Measurements from ENCODE around the gene GON4L. TPM values are rescaled to one million over a fixed set of nuclear protein-coding genes. Genes with fewer than 3 reads are reported as not detected.

GON4L gene
- total and polyA plus RNA-seq, 2 of the 4 experiments (the other 2 are of a cell fraction), result 21.2 to 30.3 TPM

DNA sequence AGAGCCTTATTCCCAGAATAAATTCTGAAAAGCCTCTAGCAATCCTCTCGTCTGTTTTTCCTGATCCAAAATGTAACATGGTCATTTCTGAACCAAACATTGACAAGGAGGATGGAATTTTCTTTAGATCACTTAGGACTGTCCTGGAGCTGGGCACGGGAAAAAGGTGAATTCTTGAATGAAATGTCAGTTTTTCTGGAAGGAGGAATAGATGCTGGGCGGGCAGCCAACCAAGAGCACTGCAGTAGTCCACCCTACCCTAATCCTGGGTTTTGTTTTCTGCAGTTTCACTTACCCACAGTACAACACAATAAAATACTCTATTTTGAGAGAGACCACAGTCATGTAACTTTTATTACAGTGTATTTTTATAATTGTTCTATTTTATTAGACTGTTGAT lies 33.2 kb upstream of the GON4L start:
- Histone ChIP-seq H3K27me3 (ENCODE audit: control insufficient read depth, insufficient read depth, low read length) (no peaks in the 10 kb centered on the region), H3K56ac (ENCODE audit: extremely low read depth, insufficient read depth, low read length) (no peak overlapping the region), H3K36me3 (ENCODE audit: control insufficient read depth, insufficient read depth, low read length) (peaks cover under 1% of the 10 kb centered on the region; the same call in 1 of the 2 replicates), H3K23ac (ENCODE audit: low read depth, low read length) (no peak overlapping the region), H2BK5ac (ENCODE audit: low read depth, low read length, poor library complexity, severe bottlenecking) (peak overlapping the region; percentile 93), H4K20me1 (ENCODE audit: insufficient read depth, low read length) (no peaks in the 10 kb centered on the region; the same call in 1 of the 2 replicates), H4K8ac (ENCODE audit: low read depth in 2 of 2, low read length in 2 of 2) (peak overlapping the region in 1 of 2 experiments; percentile 41; a peak in 2 of 4 replicates), H2AK9ac (replicated peaks; ENCODE audit: low read depth, low read length, poor library complexity) (no peak overlapping the region), H3K4me3 (ENCODE audit: insufficient read depth, low read depth, low read length) (no peak overlapping the region), H2AK5ac (ENCODE audit: low read depth, low read length) (peak overlapping the region; percentile 82; the same call in 1 of the 2 replicates), H3K4me2 (ENCODE audit: low read depth, low read length) (no peak overlapping the region), H3K9me1 (ENCODE audit: insufficient read depth, low read length) (peaks cover 6% of the 10 kb centered on the region), H3K9me3 (ENCODE audit: control insufficient read depth, insufficient read depth, low read length) (no peaks in the 10 kb centered on the region), H3K4me1 (ENCODE audit: control insufficient read depth, insufficient read depth, low read length) (peaks cover 19% of the 10 kb centered on the region), H3K18ac (ENCODE audit: low read depth, low read length) (peak overlapping the region; percentile 48; the same call in 1 of the 2 replicates), H3K14ac (replicated peaks; ENCODE audit: low read depth, low read length) (peak overlapping the region; percentile 48; the same call in 1 of the 2 replicates), H3K79me1 (ENCODE audit: low read depth in 1 of 2, low read length in 2 of 2) (peaks cover 0 to 9% of the 10 kb centered on the region in 2 experiments; a peak in 2 of 4 replicates), H4K91ac (ENCODE audit: insufficient read depth, low read depth, low read length) (peak overlapping the region; percentile 60; the same call in 1 of the 2 replicates), H3K9ac (ENCODE audit: low read depth, low read length) (no peak overlapping the region), H2BK20ac (ENCODE audit: low read depth, low read length) (peak overlapping the region; percentile 53; the same call in 1 of the 2 replicates), H2BK15ac (ENCODE audit: low read depth, low read length) (peak overlapping the region; percentile 36; the same call in 1 of the 3 replicates), H3K4ac (ENCODE audit: low read depth, low read length) (peak overlapping the region; percentile 51; the same call in 1 of the 2 replicates), H2BK120ac (ENCODE audit: low read depth, low read length) (peak overlapping the region; percentile 63; the same call in 1 of the 2 replicates), H2AFZ (replicated peaks; ENCODE audit: low read length, poor library complexity) (no peak overlapping the region), H4K5ac (ENCODE audit: low read depth, low read length) (0 out of 2 replicates have a peak overlapping the region, but pooled peaks have one; percentile 38), H3K27ac (ENCODE audit: insufficient read depth, low read length) (peak overlapping the region; percentile 48; the same call in 1 of the 2 replicates)
- CTCF ChIA-PET, result interaction anchor here (0.7 kb wide), 1 partner anchor 29 kb away, joined by 3 read pairs; no protein-coding TSS in a partner anchor
- BruUV-seq (replicated peaks), result no TSS peak
- no peak for DNase-seq
- no peak for ATAC-seq (ENCODE audit: low read depth)
- WGBS, 2 experiments (ENCODE audit: extremely low coverage in 2 of 2, insufficient read length in 1 of 2), result no CpG with 5 or more reads among the region's 3 CpGs
- dilution Hi-C loops (cut with HindIII; ENCODE audit: low sequenced_read_pairs, unreplicated experiment) (no loop called here), in situ Hi-C loops (cut with MboI; ENCODE audit: low sequenced_read_pairs) (no loop called here), intact Hi-C loops (cut with micrococcal nuclease) (no loop called here)
- TF ChIP-seq POLR2A (IDR thresholded peaks at IDR 0.05; ENCODE audit: low read depth, low read length), result no peak
- no peak for TF ChIP-seq SMC3 (IDR thresholded peaks at IDR 0.05; ENCODE audit: low read depth, low read length)
- no peak for TF ChIP-seq MAFK (IDR thresholded peaks at IDR 0.05; ENCODE audit: low read depth, low read length)
- TF ChIP-seq RFX5 (IDR thresholded peaks at IDR 0.05; ENCODE audit: low read depth, low read length), result no peak
- TF ChIP-seq, protein P1, sequence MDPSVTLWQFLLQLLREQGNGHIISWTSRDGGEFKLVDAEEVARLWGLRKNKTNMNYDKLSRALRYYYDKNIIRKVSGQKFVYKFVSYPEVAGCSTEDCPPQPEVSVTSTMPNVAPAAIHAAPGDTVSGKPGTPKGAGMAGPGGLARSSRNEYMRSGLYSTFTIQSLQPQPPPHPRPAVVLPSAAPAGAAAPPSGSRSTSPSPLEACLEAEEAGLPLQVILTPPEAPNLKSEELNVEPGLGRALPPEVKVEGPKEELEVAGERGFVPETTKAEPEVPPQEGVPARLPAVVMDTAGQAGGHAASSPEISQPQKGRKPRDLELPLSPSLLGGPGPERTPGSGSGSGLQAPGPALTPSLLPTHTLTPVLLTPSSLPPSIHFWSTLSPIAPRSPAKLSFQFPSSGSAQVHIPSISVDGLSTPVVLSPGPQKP (IDR thresholded peaks at IDR 0.05; ENCODE audit: borderline replicate concordance, low read depth, low read length), result no peak
- TF ChIP-seq MXI1 (IDR thresholded peaks at IDR 0.05; ENCODE audit: borderline replicate concordance, low read depth, low read length), result no peak
- no peak for TF ChIP-seq RCOR1 (IDR thresholded peaks at IDR 0.05; ENCODE audit: insufficient replicate concordance, low read length)
- no peak for TF ChIP-seq NFE2L2 (IDR thresholded peaks at IDR 0.05; ENCODE audit: low read depth, low read length)
- TF ChIP-seq, protein P2, sequence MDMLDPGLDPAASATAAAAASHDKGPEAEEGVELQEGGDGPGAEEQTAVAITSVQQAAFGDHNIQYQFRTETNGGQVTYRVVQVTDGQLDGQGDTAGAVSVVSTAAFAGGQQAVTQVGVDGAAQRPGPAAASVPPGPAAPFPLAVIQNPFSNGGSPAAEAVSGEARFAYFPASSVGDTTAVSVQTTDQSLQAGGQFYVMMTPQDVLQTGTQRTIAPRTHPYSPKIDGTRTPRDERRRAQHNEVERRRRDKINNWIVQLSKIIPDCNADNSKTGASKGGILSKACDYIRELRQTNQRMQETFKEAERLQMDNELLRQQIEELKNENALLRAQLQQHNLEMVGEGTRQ (IDR thresholded peaks at IDR 0.05; ENCODE audit: low read depth, low read length), result no peak
- POLR2A ChIA-PET (ENCODE audit: unreplicated experiment), result no interaction called here

Data from IMR-90 (cell line).